Esophagus squamous epithelium (tissue), 4 donors: ENCODE data around the gene CGRRF1.

ENCODE experiments used
- POLR2A ChIP-seq, 4 donors: fragments of 450-650 bp; IDR thresholded peaks; one replicate each; pipeline ENCODE4 v1.6.1; 2017; ENCODE audit warnings: antibody characterized with exemption in 4 of 4, mild to moderate bottlenecking in 4 of 4, moderate library complexity in 3 of 4
- TF ChIP-seq, protein P1 (sequence below), 6 experiments: fragments of 450-650 bp in 4 of 6; fragments of 200-600 bp in 2 of 6; sonication (generic) in 2 of 6; IDR thresholded peaks; one replicate each; pipeline ENCODE4 v1.5.1; 2016 to 2019; ENCODE audit warnings: antibody characterized with exemption in 6 of 6, mild to moderate bottlenecking in 4 of 6, moderate library complexity in 4 of 6

DNA sequence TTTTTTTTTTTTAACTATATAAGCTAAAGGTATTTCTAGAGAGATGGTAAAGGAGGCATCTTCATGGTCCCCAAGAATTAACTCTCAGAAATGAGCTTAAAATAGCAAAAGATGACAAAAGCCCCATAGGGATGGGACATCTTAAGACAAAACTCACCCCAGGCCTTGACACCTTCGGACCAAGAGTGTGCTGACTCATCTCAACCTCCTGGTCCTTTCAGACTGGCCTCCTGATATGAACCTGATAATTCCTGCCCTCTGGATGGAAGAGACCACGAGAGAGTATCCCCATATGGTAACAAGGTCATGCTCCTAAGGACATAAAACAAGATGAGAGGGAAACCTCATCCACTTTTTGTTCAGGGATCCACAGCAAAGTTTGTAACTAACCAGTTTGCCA is 12.5 kb upstream of the CGRRF1 start:
- TF ChIP-seq, protein P1, sequence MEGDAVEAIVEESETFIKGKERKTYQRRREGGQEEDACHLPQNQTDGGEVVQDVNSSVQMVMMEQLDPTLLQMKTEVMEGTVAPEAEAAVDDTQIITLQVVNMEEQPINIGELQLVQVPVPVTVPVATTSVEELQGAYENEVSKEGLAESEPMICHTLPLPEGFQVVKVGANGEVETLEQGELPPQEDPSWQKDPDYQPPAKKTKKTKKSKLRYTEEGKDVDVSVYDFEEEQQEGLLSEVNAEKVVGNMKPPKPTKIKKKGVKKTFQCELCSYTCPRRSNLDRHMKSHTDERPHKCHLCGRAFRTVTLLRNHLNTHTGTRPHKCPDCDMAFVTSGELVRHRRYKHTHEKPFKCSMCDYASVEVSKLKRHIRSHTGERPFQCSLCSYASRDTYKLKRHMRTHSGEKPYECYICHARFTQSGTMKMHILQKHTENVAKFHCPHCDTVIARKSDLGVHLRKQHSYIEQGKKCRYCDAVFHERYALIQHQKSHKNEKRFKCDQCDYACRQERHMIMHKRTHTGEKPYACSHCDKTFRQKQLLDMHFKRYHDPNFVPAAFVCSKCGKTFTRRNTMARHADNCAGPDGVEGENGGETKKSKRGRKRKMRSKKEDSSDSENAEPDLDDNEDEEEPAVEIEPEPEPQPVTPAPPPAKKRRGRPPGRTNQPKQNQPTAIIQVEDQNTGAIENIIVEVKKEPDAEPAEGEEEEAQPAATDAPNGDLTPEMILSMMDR (IDR thresholded peaks at IDR 0.05) = no peak
- TF ChIP-seq POLR2A (IDR thresholded peaks at IDR 0.05) = no peak
